Measurements from ENCODE around the gene LIME1. TPM values are rescaled to one million over a fixed set of nuclear protein-coding genes. Genes with fewer than 3 reads are reported as not detected.

The LIME1 gene
- total RNA-seq, 1 donor from 2014 or later, result 10.2 TPM

GRCh38 chr20:63787302-63787701 lies 50.8 kb downstream of the LIME1 start:
- H3K27ac Mint-ChIP-seq, result no peak overlapping the region
- TF ChIP-seq, protein P1, sequence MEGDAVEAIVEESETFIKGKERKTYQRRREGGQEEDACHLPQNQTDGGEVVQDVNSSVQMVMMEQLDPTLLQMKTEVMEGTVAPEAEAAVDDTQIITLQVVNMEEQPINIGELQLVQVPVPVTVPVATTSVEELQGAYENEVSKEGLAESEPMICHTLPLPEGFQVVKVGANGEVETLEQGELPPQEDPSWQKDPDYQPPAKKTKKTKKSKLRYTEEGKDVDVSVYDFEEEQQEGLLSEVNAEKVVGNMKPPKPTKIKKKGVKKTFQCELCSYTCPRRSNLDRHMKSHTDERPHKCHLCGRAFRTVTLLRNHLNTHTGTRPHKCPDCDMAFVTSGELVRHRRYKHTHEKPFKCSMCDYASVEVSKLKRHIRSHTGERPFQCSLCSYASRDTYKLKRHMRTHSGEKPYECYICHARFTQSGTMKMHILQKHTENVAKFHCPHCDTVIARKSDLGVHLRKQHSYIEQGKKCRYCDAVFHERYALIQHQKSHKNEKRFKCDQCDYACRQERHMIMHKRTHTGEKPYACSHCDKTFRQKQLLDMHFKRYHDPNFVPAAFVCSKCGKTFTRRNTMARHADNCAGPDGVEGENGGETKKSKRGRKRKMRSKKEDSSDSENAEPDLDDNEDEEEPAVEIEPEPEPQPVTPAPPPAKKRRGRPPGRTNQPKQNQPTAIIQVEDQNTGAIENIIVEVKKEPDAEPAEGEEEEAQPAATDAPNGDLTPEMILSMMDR (IDR thresholded peaks at IDR 0.05), result no peak
- no peak overlapping the region for H3K4me3 Mint-ChIP-seq
- CTCF ChIA-PET, result interaction anchor here (1.5 to 4.4 kb wide), 4 partner anchors 14 to 187 kb away, joined by 3 to 16 read pairs (median 9); partner anchors contain the start of gene TPD52L2
- DNase-seq (no peak), ATAC-seq (ENCODE audit: low read depth) (no peak)
- peaks cover 6% of the 10 kb centered on the region for H3K4me1 Mint-ChIP-seq
- no peaks in the 10 kb centered on the region for H3K9me3 Mint-ChIP-seq
- no peaks in the 10 kb centered on the region for H3K27me3 Mint-ChIP-seq
- POLR2A ChIA-PET, result no interaction called here
- no peaks in the 10 kb centered on the region for H3K36me3 Mint-ChIP-seq (ENCODE audit: low read depth)
- intact Hi-C loops (cut with micrococcal nuclease), result loop anchor here (5.0 kb wide), 2 partner anchors 80 to 335 kb away; partner anchors contain the start of genes ARFRP1 and ZGPAT

DNA sequence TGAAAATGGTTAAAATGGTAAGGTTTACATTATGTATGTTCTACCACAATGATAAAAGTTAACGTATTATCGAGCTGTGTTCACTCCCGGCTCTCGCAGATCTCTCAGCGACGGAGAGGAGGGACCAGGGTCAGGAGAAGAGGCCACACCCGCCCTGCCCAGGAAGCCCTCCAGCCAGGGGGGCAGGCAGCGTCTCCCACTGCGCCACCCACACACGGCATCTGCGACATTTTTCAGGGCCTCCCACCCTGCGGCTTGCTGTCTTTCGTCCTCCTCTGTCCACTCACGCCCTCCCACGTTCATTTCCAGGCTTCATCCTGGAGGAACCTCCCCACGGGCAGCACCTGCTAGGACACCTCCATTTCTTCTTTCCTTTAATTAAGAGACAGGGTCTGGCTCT lies 51.3 kb downstream of the LIME1 start:
- POLR2A ChIA-PET, result no interaction called here
- Mint-ChIP-seq H3K4me3 (no peak overlapping the region), H3K36me3 (ENCODE audit: low read depth) (no peaks in the 10 kb centered on the region), H3K9me3 (no peaks in the 10 kb centered on the region), H3K27me3 (no peaks in the 10 kb centered on the region), H3K4me1 (peaks cover 6% of the 10 kb centered on the region), H3K27ac (no peak overlapping the region)
- intact Hi-C loops (cut with micrococcal nuclease), result loop anchor here (5.0 kb wide), 2 partner anchors 80 to 335 kb away; partner anchors contain the start of genes ARFRP1 and ZGPAT
- CTCF ChIA-PET, result interaction anchor here (4.4 kb wide), 1 partner anchor 77 kb away, joined by 16 read pairs; the partner anchor contains the start of gene TPD52L2
- ATAC-seq (ENCODE audit: low read depth) (no peak), DNase-seq (no peak)
- TF ChIP-seq, protein P1 (IDR thresholded peaks at IDR 0.05), result no peak

Other genes with a start within 250 kb of the LIME1 start
- gene EEF1A2, start 237.6 kb upstream of the LIME1 start, total RNA-seq, result 1.2 and 1.6 TPM in 2 replicates
- 170 and 172 TPM in 2 replicates for gene PPDPF, start 215.9 kb upstream of the LIME1 start, total RNA-seq
- 0.49 and 0.69 TPM in 2 replicates for gene PTK6, start 199.3 kb upstream of the LIME1 start, total RNA-seq
- gene SRMS, start 188.9 kb upstream of the LIME1 start, total RNA-seq, result 0.16 TPM in 1 of 2 replicates, not detected in the other
- 0.78 and 1.3 TPM in 2 replicates for gene FNDC11, start 182.5 kb upstream of the LIME1 start, total RNA-seq
- gene HELZ2, start 162.4 kb upstream of the LIME1 start, total RNA-seq, result 25.4 and 28.9 TPM in 2 replicates
- 16.9 and 17.4 TPM in 2 replicates for gene GMEB2, start 109.6 kb upstream of the LIME1 start, total RNA-seq
- 4.9 and 6.1 TPM in 2 replicates for gene STMN3, start 83.2 kb upstream of the LIME1 start, total RNA-seq
- gene RTEL1, start 78.4 kb upstream of the LIME1 start, total RNA-seq, result 24.1 and 33.8 TPM in 2 replicates
- not detected in 2 replicates for gene TNFRSF6B, start 40.0 kb upstream of the LIME1 start, total RNA-seq
- 63.5 and 66.0 TPM in 2 replicates for gene ARFRP1, start 28.7 kb upstream of the LIME1 start, total RNA-seq
- 40.7 and 44.0 TPM in 2 replicates for gene ZGPAT, start 28.6 kb upstream of the LIME1 start, total RNA-seq
- 20.9 and 28.1 TPM in 2 replicates for gene SLC2A4RG, start 3.1 kb downstream of the LIME1 start, total RNA-seq
- gene ZBTB46, start 94.6 kb downstream of the LIME1 start, total RNA-seq, result 0.46 and 0.49 TPM in 2 replicates
- gene ABHD16B, start 124.8 kb downstream of the LIME1 start, total RNA-seq, result not detected in 2 replicates
- gene TPD52L2, start 128.6 kb downstream of the LIME1 start, total RNA-seq, result 36.7 and 38.8 TPM in 2 replicates
- 27.5 and 28.6 TPM in 2 replicates for gene DNAJC5, start 158.5 kb downstream of the LIME1 start, total RNA-seq
- 43.6 and 49.7 TPM in 2 replicates for gene UCKL1, start 219.8 kb downstream of the LIME1 start, total RNA-seq
- 10.2 and 12.0 TPM in 2 replicates for gene ZNF512B, start 233.3 kb downstream of the LIME1 start, total RNA-seq
- gene SAMD10, start 243.0 kb downstream of the LIME1 start, total RNA-seq, result 6.8 and 9.0 TPM in 2 replicates
- gene PRPF6, start 244.5 kb downstream of the LIME1 start, total RNA-seq, result 75.7 and 75.8 TPM in 2 replicates